Measurements from ENCODE around the gene COL24A1. TPM values are rescaled to one million over a fixed set of nuclear protein-coding genes. Genes with fewer than 3 reads are reported as not detected.

COL24A1 gene
- total RNA-seq, 1 experiment from 2014 or later: not detected

DNA sequence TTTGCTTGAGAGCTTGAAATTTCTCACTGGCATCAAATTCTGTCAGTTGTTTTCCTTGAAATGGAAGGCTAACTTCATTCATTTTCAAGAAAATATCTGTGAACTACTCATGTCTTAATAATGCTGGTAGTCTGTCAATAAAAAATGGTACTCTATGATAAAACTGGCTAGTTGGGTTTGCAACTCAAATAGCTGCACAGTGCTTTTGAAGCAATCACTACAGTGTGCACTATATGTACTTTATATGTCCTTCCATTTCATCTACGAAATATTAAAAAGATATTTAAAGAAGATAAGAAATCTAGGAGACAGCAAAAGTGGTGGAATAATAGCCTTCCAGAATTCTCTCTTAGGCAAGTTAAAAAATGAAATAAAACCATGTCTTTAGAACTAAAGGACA, 408.5 kb downstream of the COL24A1 start:
- CTCF ChIA-PET: no interaction called here
- no TSS peak for BruUV-seq (replicated peaks)
- DNase-seq (ENCODE audit: low read depth, low spot score) (no peak), ATAC-seq (no peak)
- Histone ChIP-seq H3K9me3 (ENCODE audit: control insufficient read depth in 1 of 2, insufficient read depth in 1 of 2, low read depth in 1 of 2, low read length in 2 of 2) (no peaks in the 10 kb centered on the region), H2AFZ (ENCODE audit: low read depth, low read length, poor library complexity, severe bottlenecking) (no peak overlapping the region), H3K36me3 (ENCODE audit: control insufficient read depth in 1 of 2, insufficient read depth in 2 of 2, low read length in 2 of 2) (no peaks in the 10 kb centered on the region), H3K27me3 (ENCODE audit: insufficient read depth, low read length) (no peaks in the 10 kb centered on the region), H3K9me2 (ENCODE audit: insufficient read depth) (no peaks in the 10 kb centered on the region), H3K4me2 (ENCODE audit: low read length) (no peak overlapping the region), H3K79me2 (ENCODE audit: insufficient read depth, low read length) (no peaks in the 10 kb centered on the region), H3K4me1 (ENCODE audit: control insufficient read depth in 1 of 2, insufficient read depth in 2 of 2, low read length in 2 of 2) (no peaks in the 10 kb centered on the region), H3K4me3 (replicated peaks in 1 of 2; ENCODE audit: low read depth in 1 of 2, low read length in 2 of 2) (no peak overlapping the region), H3K9ac (ENCODE audit: low read length) (no peak overlapping the region), H4K20me1 (ENCODE audit: insufficient read depth) (no peaks in the 10 kb centered on the region), H3K27ac (ENCODE audit: low read depth, low read length) (no peak overlapping the region)
- intact Hi-C loops (cut with micrococcal nuclease): no loop called here
- RAD21 ChIA-PET (ENCODE audit: low non-redundant PET in 1 of 2, low total read pairs in 2 of 2, uncharacterized antibody in 2 of 2, unreplicated experiment in 2 of 2): no interaction called here
- TF ChIP-seq CBX3 (IDR thresholded peaks at IDR 0.05; ENCODE audit: low read depth) (no peak), POLR2AphosphoS5 (IDR thresholded peaks at IDR 0.05; ENCODE audit: low read depth, low read length) (no peak), ZNF274 (IDR thresholded peaks at IDR 0.05; ENCODE audit: low read depth, low read length) (no peak), ELF1 (IDR thresholded peaks at IDR 0.05; ENCODE audit: borderline replicate concordance, low read depth) (no peak), SP1 (IDR thresholded peaks at IDR 0.05; ENCODE audit: low read depth) (no peak), JUND (IDR thresholded peaks at IDR 0.05) (no peak), EZH2phosphoT487 (IDR thresholded peaks at IDR 0.05; ENCODE audit: borderline replicate concordance) (no peak), FOSL1 (IDR thresholded peaks at IDR 0.05; ENCODE audit: low read depth) (no peak), CEBPB (IDR thresholded peaks at IDR 0.05; ENCODE audit: low read depth) (no peak), EGR1 (IDR thresholded peaks at IDR 0.05; ENCODE audit: low read depth) (no peak), TCF7L2 (IDR thresholded peaks at IDR 0.05; ENCODE audit: borderline replicate concordance, extremely low read depth, insufficient read depth, insufficient read length) (no peak), RAD21 (IDR thresholded peaks at IDR 0.05; ENCODE audit: low read depth) (no peak), YY1 (IDR thresholded peaks at IDR 0.05; ENCODE audit: extremely low read depth, insufficient replicate concordance, low read depth, low read length) (no peak), ZFX (IDR thresholded peaks at IDR 0.05) (no peak), EZH2 (IDR thresholded peaks at IDR 0.05) (no peak), SRF (IDR thresholded peaks at IDR 0.05; ENCODE audit: low read depth) (no peak)
- TF ChIP-seq, protein P1, sequence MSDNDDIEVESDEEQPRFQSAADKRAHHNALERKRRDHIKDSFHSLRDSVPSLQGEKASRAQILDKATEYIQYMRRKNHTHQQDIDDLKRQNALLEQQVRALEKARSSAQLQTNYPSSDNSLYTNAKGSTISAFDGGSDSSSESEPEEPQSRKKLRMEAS (IDR thresholded peaks at IDR 0.05): no peak
- TF ChIP-seq, protein P2, sequence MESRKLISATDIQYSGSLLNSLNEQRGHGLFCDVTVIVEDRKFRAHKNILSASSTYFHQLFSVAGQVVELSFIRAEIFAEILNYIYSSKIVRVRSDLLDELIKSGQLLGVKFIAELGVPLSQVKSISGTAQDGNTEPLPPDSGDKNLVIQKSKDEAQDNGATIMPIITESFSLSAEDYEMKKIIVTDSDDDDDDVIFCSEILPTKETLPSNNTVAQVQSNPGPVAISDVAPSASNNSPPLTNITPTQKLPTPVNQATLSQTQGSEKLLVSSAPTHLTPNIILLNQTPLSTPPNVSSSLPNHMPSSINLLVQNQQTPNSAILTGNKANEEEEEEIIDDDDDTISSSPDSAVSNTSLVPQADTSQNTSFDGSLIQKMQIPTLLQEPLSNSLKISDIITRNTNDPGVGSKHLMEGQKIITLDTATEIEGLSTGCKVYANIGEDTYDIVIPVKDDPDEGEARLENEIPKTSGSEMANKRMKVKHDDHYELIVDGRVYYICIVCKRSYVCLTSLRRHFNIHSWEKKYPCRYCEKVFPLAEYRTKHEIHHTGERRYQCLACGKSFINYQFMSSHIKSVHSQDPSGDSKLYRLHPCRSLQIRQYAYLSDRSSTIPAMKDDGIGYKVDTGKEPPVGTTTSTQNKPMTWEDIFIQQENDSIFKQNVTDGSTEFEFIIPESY (IDR thresholded peaks at IDR 0.05; ENCODE audit: extremely low read depth, insufficient replicate concordance, low read length): no peak
- TF ChIP-seq, protein P3, sequence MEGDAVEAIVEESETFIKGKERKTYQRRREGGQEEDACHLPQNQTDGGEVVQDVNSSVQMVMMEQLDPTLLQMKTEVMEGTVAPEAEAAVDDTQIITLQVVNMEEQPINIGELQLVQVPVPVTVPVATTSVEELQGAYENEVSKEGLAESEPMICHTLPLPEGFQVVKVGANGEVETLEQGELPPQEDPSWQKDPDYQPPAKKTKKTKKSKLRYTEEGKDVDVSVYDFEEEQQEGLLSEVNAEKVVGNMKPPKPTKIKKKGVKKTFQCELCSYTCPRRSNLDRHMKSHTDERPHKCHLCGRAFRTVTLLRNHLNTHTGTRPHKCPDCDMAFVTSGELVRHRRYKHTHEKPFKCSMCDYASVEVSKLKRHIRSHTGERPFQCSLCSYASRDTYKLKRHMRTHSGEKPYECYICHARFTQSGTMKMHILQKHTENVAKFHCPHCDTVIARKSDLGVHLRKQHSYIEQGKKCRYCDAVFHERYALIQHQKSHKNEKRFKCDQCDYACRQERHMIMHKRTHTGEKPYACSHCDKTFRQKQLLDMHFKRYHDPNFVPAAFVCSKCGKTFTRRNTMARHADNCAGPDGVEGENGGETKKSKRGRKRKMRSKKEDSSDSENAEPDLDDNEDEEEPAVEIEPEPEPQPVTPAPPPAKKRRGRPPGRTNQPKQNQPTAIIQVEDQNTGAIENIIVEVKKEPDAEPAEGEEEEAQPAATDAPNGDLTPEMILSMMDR (IDR thresholded peaks at IDR 0.05 in 2 of 3, conservative IDR thresholded peaks at IDR 0.05 in 1 of 3; ENCODE audit: borderline replicate concordance in 1 of 3, insufficient read depth in 1 of 3, low read depth in 2 of 3, low read length in 2 of 3): no peak
- TF ChIP-seq, protein P4, sequence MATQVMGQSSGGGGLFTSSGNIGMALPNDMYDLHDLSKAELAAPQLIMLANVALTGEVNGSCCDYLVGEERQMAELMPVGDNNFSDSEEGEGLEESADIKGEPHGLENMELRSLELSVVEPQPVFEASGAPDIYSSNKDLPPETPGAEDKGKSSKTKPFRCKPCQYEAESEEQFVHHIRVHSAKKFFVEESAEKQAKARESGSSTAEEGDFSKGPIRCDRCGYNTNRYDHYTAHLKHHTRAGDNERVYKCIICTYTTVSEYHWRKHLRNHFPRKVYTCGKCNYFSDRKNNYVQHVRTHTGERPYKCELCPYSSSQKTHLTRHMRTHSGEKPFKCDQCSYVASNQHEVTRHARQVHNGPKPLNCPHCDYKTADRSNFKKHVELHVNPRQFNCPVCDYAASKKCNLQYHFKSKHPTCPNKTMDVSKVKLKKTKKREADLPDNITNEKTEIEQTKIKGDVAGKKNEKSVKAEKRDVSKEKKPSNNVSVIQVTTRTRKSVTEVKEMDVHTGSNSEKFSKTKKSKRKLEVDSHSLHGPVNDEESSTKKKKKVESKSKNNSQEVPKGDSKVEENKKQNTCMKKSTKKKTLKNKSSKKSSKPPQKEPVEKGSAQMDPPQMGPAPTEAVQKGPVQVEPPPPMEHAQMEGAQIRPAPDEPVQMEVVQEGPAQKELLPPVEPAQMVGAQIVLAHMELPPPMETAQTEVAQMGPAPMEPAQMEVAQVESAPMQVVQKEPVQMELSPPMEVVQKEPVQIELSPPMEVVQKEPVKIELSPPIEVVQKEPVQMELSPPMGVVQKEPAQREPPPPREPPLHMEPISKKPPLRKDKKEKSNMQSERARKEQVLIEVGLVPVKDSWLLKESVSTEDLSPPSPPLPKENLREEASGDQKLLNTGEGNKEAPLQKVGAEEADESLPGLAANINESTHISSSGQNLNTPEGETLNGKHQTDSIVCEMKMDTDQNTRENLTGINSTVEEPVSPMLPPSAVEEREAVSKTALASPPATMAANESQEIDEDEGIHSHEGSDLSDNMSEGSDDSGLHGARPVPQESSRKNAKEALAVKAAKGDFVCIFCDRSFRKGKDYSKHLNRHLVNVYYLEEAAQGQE (IDR thresholded peaks at IDR 0.05; ENCODE audit: low read depth): no peak
- POLR2A ChIA-PET: no interaction called here

Data from HCT116 (cell line).